ENCODE results near the gene GPR84. TPM values are rescaled to one million over a fixed set of nuclear protein-coding genes. Genes with fewer than 3 reads are reported as not detected.
A peak's percentile ranks its signal among the peaks of the same experiment; 100 is the strongest.
"Not testable (repeated sequence)": the region's sequence is repeated elsewhere in the genome, so short reads cannot be mapped to it uniquely, and the experiment has no call there.

GPR84 gene
- total RNA-seq, 2 donors from 2014 or later: 2.0 to 4.1 TPM

- DNase-seq (ENCODE audit: low spot score in 2 of 2): peak; percentile 79 to 91
- Mint-ChIP-seq H3K27ac (peak overlapping the region; percentile 15 to 79), H3K9me3 (no peaks in the 10 kb centered on the region), H3K36me3 (no peaks in the 10 kb centered on the region)
- ATAC-seq: peak; percentile 70 to 81
Observed at GRCh38 chr12:54368709-54369596, 4.7 kb upstream of the GPR84 start.

GRCh38 chr12:54368025-54368708 lies 3.9 kb upstream of the GPR84 start:
- H3K36me3 Mint-ChIP-seq: no peaks in the 10 kb centered on the region
- peak overlapping the region in 1 of 2 donors; percentile 0 for H3K27ac Mint-ChIP-seq
- DNase-seq (ENCODE audit: low spot score in 2 of 2): no peak
- H3K9me3 Mint-ChIP-seq: no peaks in the 10 kb centered on the region
- peak in 1 of 2 donors; percentile 23 for ATAC-seq

DNA sequence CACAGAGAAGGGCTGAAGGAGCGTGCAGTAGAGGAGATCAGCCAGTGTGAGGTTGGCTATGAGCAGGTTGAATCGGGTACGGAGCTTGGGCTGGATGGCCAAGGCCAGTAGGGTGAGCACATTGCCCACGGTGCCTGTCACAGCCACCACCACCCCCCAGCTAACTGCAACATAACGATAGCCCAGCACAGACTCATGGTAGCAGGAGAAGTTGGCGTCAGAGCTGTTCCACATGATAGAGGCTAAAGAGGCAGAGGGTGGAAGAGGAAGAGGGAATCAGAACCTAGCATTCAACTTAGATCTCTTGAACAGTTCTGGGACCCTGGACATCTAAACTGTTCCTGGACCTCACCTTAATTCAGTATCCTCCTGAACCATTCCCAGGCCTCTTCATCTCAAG lies 668 bp downstream of the GPR84 start:
- no peak for DNase-seq (ENCODE audit: low spot score in 2 of 2)
- ATAC-seq: no peak
- Mint-ChIP-seq H3K36me3 (no peaks in the 10 kb centered on the region), H3K9me3 (no peaks in the 10 kb centered on the region), H3K27ac (peak overlapping the region in 1 of 2 donors; percentile 85)

- ATAC-seq (no peak), DNase-seq (ENCODE audit: low spot score in 2 of 2) (no peak)
- Mint-ChIP-seq H3K36me3 (no peaks in the 10 kb centered on the region), H3K9me3 (no peaks in the 10 kb centered on the region), H3K27ac (peak overlapping the region in 1 of 2 donors; percentile 85)
Observed at GRCh38 chr12:54363047-54363446, 1.2 kb downstream of the GPR84 start.

DNA sequence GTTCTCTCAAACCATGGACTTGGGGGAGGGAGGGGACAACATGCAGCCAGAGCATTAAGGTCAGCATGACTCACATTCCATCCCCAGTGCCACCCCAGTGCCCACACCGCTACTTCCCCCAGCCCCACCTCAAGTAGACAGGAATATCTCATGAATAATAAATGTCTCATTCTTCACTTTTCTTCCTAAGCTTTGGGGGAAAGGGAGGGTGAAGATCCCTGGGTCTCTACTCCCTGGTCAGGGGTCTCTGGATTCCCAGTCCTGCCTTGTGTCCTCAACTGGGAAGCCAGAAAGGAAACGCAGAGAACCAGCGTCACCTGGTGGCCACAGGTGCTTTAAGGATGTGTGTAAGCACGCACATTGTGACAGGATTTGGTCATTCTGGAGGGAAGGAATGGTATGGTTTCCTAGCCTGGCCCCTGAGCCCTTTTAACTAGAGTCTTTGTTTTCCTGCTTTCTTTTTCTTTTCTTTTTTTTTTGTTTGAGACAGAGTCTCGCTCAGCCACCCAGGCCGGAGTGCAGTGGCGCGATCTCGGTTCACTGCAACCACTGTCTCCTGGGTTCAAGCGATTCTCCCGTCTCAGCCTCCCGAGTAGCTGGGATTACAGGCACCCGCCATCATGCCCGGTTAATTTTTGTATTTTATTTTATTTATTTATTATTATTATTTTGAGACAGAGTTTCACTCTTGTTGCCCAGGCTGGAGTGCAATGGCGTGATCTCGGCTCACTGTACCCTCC lies 3.4 kb downstream of the GPR84 start:
- Mint-ChIP-seq H3K9me3 (no peaks in the 10 kb centered on the region), H3K36me3 (no peaks in the 10 kb centered on the region), H3K27ac (peak overlapping the region in 1 of 2 donors; percentile 34)
- no peak for ATAC-seq
- peak in 1 of 2 donors; percentile 63 for DNase-seq (ENCODE audit: low spot score in 2 of 2)

- Mint-ChIP-seq H3K36me3 (no peaks in the 10 kb centered on the region), H3K27ac (no peak overlapping the region), H3K9me3 (no peaks in the 10 kb centered on the region)
Observed at GRCh38 chr12:54359762-54360351, 4.4 kb downstream of the GPR84 start.

DNA sequence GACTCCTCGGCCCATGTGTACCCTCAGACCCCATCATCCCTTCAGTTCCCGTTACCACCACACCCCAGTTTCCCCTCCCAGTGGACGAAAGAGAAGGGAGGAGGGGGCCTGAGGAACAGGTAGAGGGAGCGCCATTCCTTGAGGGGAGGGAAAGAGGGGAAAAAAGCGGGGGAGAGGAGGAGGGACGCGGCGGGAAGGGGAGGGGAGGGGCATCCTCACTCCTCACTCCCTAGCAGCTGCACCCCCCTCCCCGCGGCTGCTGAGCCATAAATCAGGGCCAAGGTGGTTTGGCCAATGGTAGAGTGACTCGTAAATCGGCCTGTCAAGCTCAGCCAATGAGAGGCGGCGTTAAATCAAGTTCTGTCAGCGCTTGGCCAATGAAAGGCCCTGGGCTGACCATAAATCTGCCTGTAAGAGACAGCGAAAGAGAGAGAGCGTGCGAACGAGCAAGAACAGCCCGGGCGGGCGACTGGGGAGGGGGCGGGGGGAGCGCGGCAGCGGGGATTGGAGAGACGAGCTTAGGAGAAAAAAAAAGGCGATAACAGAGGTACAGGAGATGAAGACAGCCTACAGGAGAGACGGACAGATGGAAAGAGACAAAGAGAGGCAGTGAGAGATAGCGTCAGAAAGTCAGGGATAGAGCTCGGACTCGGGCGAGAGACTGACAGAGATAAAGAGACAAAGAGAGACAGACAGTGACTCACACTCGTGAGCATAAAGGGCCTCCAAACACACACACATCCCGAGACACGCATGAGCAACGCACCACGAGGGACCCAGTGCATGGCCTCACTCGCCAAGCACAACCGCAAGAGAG lies 5.1 kb downstream of the GPR84 start:
- H3K36me3 Mint-ChIP-seq: no peaks in the 10 kb centered on the region
- no peaks in the 10 kb centered on the region for H3K9me3 Mint-ChIP-seq
- no peak overlapping the region for H3K27ac Mint-ChIP-seq
- ATAC-seq (peak; percentile 87 to 95), DNase-seq (ENCODE audit: low spot score in 2 of 2) (peak; percentile 89 to 94)

More at GRCh38 chr12:54359762-54360351, 4.4 kb downstream of the GPR84 start:
- DNase-seq (ENCODE audit: low spot score in 2 of 2) (no peak), ATAC-seq (no peak)

- DNase-seq (ENCODE audit: low spot score in 2 of 2): peak in 1 of 2 donors; percentile 38
- ATAC-seq: peak; percentile 9 to 32
- H3K27ac Mint-ChIP-seq: no peak overlapping the region
- no peaks in the 10 kb centered on the region for H3K9me3 Mint-ChIP-seq
- H3K36me3 Mint-ChIP-seq: no peaks in the 10 kb centered on the region
Observed at GRCh38 chr12:54358191-54358944, 5.9 kb downstream of the GPR84 start.

DNA sequence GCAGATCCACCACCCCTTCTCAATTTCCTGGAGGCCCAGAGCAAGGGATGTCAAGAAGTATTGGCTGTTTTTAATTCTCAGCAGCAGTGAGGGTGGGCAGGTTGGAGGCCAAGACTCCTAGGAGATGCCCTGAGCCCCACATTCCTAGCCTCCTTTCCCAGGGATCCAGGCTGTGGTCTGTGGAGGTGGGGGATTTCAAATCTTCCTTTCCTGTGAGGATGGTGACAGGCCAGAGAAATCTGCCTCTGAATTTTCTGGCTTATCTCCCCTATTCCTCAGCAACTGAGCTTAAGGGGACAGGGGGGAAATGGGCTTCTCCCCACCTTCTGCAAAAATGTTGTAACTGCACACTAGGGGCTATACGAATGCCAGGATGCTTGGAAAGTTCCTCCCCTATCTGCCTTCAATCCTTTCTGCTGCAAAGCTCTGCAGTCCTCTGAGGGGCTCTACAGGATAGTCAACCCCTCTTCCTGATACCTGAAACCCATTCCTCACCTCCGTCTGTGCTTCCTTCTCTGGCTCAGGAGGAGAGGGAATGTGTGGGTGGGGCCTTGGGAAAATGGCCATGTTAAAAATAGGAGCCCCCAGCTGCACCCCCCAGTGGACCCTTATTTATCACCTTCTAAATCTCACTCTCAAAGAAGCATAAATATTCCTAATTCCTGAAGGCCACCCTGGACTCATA lies 6.6 kb downstream of the GPR84 start:
- H3K27ac Mint-ChIP-seq: no peak overlapping the region
- no peaks in the 10 kb centered on the region for H3K36me3 Mint-ChIP-seq
- ATAC-seq (no peak), DNase-seq (ENCODE audit: low spot score in 2 of 2) (no peak)
- no peaks in the 10 kb centered on the region for H3K9me3 Mint-ChIP-seq

DNA sequence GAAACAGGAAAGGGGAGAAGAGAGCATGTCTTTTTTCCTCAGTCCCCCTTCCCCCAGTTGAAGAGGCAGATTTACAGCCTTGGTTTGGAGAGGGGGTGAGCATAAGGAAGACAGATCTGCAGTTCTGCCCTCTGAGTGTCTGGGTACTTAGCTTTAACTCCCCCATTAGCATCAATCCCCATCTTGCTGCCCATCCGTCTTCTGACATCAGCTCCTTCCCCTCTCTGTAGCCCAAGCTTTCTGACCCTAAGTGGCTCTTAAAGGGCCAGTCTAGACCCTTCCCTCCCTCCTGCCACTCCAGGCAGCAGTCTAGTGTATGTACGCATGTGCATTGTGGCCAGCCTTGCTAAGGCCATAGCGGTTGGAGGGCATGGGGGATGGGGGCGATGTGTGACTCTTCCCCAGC lies 7.3 kb downstream of the GPR84 start:
- ATAC-seq: no peak
- Mint-ChIP-seq H3K27ac (peak overlapping the region in 1 of 2 donors; percentile 6), H3K36me3 (no peaks in the 10 kb centered on the region), H3K9me3 (no peaks in the 10 kb centered on the region)
- DNase-seq (ENCODE audit: low spot score in 2 of 2): no peak

- DNase-seq (ENCODE audit: low spot score in 2 of 2) (no peak), ATAC-seq (no peak)
- no peaks in the 10 kb centered on the region for H3K9me3 Mint-ChIP-seq
- no peaks in the 10 kb centered on the region for H3K36me3 Mint-ChIP-seq
- H3K27ac Mint-ChIP-seq: peak overlapping the region in 1 of 2 donors; percentile 6
Observed at GRCh38 chr12:54356228-54356627, 8.1 kb downstream of the GPR84 start.

DNA sequence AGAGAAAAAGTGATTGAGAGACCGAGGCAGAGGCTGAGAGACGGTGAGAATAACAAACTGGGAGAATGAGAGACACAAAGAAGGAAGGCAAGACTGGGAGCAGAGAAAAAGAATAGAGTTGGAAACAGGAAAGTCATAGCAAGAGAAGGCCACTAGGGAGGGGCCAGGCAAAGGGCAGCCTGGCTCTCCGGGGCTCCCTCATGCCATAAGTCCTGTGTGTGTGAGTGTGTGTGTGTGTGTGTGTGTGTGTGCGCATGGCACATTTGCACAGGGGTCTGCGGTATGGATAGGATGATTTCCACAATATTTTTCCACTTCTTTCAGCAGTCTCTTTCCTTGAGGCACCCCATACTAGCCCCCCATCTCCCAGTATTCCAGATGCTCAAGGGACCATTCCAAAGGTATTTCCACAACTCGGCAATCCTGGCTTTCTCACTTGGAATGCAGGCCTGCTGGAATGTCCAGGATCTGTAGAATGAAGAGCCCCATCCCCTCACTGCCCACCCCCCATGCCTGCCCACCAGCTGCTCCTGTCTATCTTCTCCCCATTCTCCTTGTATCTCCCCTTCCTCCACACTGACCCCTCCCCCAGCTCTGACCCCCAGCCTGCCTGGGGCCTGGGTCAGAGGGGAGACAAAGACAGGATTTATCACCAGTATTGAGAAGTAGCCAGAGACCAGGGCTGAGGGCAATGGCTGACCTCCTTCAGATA lies 9.0 kb downstream of the GPR84 start:
- no peak for ATAC-seq
- Mint-ChIP-seq H3K27ac (peak overlapping the region; percentile 1 to 14), H3K36me3 (no peaks in the 10 kb centered on the region), H3K9me3 (no peaks in the 10 kb centered on the region)
- DNase-seq (ENCODE audit: low spot score in 2 of 2): no peak

DNA sequence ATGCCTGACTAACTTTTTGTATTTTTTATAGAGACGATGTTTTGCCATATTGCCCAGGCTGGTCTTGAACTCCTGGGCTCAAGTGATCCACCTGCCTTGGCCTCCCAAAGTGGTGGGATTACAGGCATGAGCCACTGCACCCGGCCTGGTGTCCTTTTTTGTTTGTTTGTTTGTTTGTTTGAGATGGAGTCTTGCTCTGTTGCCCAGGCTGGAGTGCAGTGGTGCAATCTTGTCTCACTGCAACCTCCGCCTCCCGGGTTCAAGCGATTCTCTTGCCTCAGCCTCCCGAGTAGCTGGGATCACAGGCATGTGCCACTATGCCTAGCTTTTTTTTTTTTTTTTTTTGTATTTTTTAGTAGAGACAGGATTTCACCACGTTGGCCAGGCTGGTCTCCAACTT lies 10.0 kb downstream of the GPR84 start:
- not testable (repeated sequence) for H3K9me3 Mint-ChIP-seq; DNase-seq (ENCODE audit: low spot score in 2 of 2); H3K36me3 Mint-ChIP-seq; ATAC-seq
- peak overlapping the region in 1 of 2 donors; percentile 73 for H3K27ac Mint-ChIP-seq
